ENCODE measurements around the gene ZDHHC9. TPM values are rescaled to one million over a fixed set of nuclear protein-coding genes. Genes with fewer than 3 reads are reported as not detected.

The ZDHHC9 gene
- total RNA-seq, 1 donor from 2014 or later = 36.1 TPM

DNA sequence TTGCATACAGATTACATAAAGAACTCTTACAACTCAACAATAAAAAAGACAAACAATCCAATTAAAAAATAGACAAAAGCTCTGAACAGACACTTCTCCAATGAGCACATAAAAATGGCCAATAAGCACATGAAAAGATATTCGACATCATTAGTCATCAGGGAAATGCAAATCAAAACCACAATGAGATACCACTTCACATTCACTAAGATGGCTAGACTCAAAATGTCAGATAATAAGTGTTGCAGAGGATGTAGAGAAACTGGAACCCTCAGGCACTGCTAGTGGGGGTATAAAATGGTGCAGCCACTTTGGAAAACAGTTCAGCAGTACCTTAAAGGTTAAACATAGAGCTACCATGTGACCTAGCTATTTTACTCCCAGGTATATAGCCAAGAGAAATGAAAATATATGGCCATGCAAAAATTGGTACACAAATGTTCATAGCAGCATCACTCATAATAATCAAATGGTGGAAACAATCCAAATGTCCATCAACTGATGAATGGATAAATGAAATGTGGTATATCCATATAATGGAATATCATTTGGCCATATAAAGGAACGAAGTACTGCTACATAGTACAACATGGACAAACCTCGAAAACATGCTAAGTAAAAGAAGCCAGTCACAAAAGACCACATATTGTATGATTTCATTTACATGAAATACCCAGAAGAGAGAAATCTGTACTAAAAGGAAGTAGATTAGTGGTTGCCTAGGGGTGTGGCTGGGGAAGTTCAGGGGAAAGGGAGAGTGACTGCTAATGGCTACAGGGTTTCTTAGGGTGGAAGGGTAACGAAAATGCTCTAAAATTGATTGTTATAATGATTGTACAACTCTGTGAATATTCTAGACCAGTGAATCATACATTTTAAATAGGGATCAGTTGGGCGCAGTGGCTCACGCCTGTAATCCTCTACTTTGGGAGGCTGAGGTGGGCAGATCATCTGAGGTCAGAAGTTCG lies 34.6 kb downstream of the ZDHHC9 start:
- Histone ChIP-seq H3K27ac (peak overlapping the region; percentile 41), H3K4me1 (no peaks in the 10 kb centered on the region), H3K27me3 (ENCODE audit: low read depth) (no peaks in the 10 kb centered on the region), H3K4me3 (no peak overlapping the region), H3K9me3 (no peaks in the 10 kb centered on the region), H3K36me3 (peaks cover 33% of the 10 kb centered on the region)
- TF ChIP-seq, protein P1, sequence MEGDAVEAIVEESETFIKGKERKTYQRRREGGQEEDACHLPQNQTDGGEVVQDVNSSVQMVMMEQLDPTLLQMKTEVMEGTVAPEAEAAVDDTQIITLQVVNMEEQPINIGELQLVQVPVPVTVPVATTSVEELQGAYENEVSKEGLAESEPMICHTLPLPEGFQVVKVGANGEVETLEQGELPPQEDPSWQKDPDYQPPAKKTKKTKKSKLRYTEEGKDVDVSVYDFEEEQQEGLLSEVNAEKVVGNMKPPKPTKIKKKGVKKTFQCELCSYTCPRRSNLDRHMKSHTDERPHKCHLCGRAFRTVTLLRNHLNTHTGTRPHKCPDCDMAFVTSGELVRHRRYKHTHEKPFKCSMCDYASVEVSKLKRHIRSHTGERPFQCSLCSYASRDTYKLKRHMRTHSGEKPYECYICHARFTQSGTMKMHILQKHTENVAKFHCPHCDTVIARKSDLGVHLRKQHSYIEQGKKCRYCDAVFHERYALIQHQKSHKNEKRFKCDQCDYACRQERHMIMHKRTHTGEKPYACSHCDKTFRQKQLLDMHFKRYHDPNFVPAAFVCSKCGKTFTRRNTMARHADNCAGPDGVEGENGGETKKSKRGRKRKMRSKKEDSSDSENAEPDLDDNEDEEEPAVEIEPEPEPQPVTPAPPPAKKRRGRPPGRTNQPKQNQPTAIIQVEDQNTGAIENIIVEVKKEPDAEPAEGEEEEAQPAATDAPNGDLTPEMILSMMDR (IDR thresholded peaks at IDR 0.05) = no peak
- intact Hi-C loops (cut with DNase I) = no loop called here
- ATAC-seq (peak; percentile 38 to 51), DNase-seq (no peak)

DNA sequence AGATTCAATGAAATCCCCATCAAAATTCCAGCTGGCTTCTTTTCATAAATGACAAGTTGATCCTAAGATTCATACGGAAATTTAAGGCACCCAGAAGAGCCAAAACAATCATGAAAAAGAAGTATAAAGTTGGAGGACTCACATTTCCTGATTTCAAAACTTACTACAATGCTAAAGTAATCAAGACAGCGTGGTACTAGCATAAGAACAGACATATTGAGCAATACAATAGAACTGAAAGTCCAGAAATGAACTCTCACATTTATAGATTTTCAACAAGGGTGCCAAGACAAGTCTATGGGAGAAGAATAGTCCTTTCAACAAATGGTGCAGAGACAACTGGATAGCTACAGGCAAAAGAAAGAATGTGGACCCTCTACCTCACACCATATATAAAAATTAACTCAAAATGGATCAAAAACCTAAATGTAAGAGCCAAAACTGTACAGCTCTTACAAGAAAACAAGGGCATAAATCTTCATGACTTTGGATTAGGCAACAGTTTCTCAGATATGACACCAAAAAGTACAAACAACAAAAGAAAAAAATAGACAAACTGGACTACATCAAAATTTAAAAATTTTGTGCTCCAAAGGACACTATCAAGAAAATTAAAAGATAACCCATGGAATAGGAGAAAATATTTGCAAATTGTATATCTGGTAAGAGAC lies 35.4 kb downstream of the ZDHHC9 start:
- TF ChIP-seq, protein P1 (IDR thresholded peaks at IDR 0.05) = no peak
- H3K27ac ChIP-seq = peak overlapping the region; percentile 41
- no peaks in the 10 kb centered on the region for H3K27me3 ChIP-seq (ENCODE audit: low read depth)
- peaks cover 33% of the 10 kb centered on the region for H3K36me3 ChIP-seq
- H3K4me1 ChIP-seq = no peaks in the 10 kb centered on the region
- no peaks in the 10 kb centered on the region for H3K9me3 ChIP-seq
- ATAC-seq (peak; percentile 35 to 63), DNase-seq (no peak)
- no peak overlapping the region for H3K4me3 ChIP-seq
- intact Hi-C loops (cut with DNase I) = no loop called here

DNA sequence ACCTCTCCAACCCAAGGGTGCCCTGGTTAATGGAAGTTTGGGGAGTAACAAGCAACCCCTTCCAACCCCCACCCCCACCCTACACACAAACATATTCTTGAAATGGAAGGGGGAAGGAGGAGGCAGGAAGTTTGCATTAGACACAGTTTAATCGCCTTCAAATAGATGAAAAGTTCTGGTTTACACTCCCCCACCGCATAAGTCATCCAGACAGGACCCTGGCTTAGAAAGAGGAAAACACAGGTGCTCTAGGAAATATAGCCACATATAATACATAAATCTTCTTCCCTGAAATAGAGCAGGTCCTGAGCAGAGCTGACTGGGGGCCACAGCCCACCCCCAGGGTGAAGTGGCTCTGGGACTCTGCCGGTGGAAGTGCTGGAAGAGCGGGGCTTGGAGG lies 38.9 kb downstream of the ZDHHC9 start:
- no peak for DNase-seq
- H3K4me3 ChIP-seq = no peak overlapping the region
- H3K4me1 ChIP-seq = no peaks in the 10 kb centered on the region
- H3K27me3 ChIP-seq (ENCODE audit: low read depth) = no peaks in the 10 kb centered on the region
- intact Hi-C loops (cut with DNase I) = no loop called here
- H3K27ac ChIP-seq = no peak overlapping the region
- TF ChIP-seq, protein P1 (IDR thresholded peaks at IDR 0.05) = no peak
- no peak for ATAC-seq
- H3K36me3 ChIP-seq = peaks cover 12% of the 10 kb centered on the region
- H3K9me3 ChIP-seq = no peaks in the 10 kb centered on the region

DNA sequence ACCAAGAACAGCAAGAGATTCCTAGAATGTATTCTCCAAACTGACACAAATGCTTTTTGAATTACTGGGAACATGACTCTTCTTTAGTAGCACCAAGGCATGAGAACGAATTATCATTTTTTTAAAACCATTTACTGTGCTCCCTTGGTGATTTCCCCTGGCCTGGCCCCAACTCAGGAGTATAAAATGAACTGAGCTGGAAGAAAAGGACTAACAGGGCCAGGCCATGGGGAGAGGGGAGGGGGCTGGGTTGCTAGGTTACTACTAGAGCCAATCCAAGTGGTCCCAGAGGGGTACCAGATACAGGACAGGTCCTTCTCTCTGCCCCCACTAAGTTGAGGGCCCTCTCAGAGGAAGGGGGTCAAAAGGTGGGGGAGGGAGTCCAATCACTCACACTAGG lies 40.8 kb downstream of the ZDHHC9 start:
- DNase-seq = no peak
- ATAC-seq = no peak
- no peaks in the 10 kb centered on the region for H3K4me1 ChIP-seq
- peaks cover 12% of the 10 kb centered on the region for H3K36me3 ChIP-seq
- no peaks in the 10 kb centered on the region for H3K9me3 ChIP-seq
- H3K27me3 ChIP-seq (ENCODE audit: low read depth) = no peaks in the 10 kb centered on the region
- TF ChIP-seq, protein P1 (IDR thresholded peaks at IDR 0.05) = no peak
- no peak overlapping the region for H3K4me3 ChIP-seq
- intact Hi-C loops (cut with DNase I) = no loop called here
- H3K27ac ChIP-seq = no peak overlapping the region

DNA sequence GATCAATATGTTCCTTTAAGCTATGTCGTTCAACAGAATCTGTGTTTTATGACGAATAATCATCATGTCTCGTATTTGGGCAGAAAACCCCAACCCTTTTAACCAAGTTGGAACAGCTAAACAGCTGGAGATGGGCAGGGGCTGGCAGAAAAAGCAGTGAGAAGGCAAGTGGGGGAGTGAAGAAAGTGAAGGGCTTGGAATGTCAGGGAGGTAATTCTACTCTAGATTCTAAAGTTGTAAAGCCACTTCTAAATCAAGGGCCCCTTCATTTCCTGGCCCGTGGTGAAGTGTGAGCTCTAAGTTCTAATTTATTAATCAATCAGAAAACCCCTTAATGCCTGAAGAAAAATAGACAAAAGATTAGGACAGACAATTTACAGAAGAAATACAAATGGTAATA lies 43.5 kb downstream of the ZDHHC9 start:
- no peaks in the 10 kb centered on the region for H3K4me1 ChIP-seq
- H3K36me3 ChIP-seq = peaks cover 5% of the 10 kb centered on the region
- intact Hi-C loops (cut with DNase I) = no loop called here
- no peak overlapping the region for H3K4me3 ChIP-seq
- H3K27ac ChIP-seq = no peak overlapping the region
- DNase-seq (no peak), ATAC-seq (no peak)
- H3K27me3 ChIP-seq (ENCODE audit: low read depth) = no peaks in the 10 kb centered on the region
- H3K9me3 ChIP-seq = no peaks in the 10 kb centered on the region
- TF ChIP-seq, protein P1 (IDR thresholded peaks at IDR 0.05) = no peak

All from lower lobe of right lung (tissue), 2 donors.